Left kidney (tissue), 2 donors: ENCODE results near the gene HOXC13. TPM values are rescaled to one million over a fixed set of nuclear protein-coding genes. Genes with fewer than 3 reads are reported as not detected.

Experiments
- DNase-seq: peaks from one replicate; pipeline ENCODE4 v3.0.0-alpha.2; 2013
- polyA plus RNA-seq: library from polyadenylated mRNA; unstranded; fragments of 120-200 nt; gene quantifications from one replicate; pipeline ENCODE4 v1.2.1, GENCODE V29; 2013; ENCODE audit not compliant: insufficient read length

HOXC13 gene
- polyA plus RNA-seq, 1 donor = 0.05 TPM

GRCh38 chr12:53995378-53996239 lies 57.0 kb downstream of the HOXC13 start:
- DNase-seq = no peak

Other genes with a start within 250 kb of the HOXC13 start
- 137 TPM for gene CALCOCO1, start 211.4 kb upstream of the HOXC13 start, polyA plus RNA-seq
- gene CISTR, start 186.9 kb upstream of the HOXC13 start, polyA plus RNA-seq = not detected
- gene HOXC12, start 16.1 kb downstream of the HOXC13 start, polyA plus RNA-seq = not detected
- 2.1 TPM for gene HOXC11, start 34.3 kb downstream of the HOXC13 start, polyA plus RNA-seq
- 2.2 TPM for gene HOTAIR, start 36.1 kb downstream of the HOXC13 start, polyA plus RNA-seq
- 62.2 TPM for gene HOXC10, start 46.3 kb downstream of the HOXC13 start, polyA plus RNA-seq
- gene HOXC9, start 61.3 kb downstream of the HOXC13 start, polyA plus RNA-seq = 25.2 TPM
- 11.0 TPM for gene HOXC8, start 70.2 kb downstream of the HOXC13 start, polyA plus RNA-seq
- gene HOXC6, start 89.6 kb downstream of the HOXC13 start, polyA plus RNA-seq = 34.1 TPM
- gene HOXC5, start 94.2 kb downstream of the HOXC13 start, polyA plus RNA-seq = 2.7 TPM
- gene HOXC4, start 115.0 kb downstream of the HOXC13 start, polyA plus RNA-seq = 55.5 TPM